Sciatic nerve (tissue), 2 donors: ENCODE data around the gene PDE9A. TPM values are rescaled to one million over a fixed set of nuclear protein-coding genes. Genes with fewer than 3 reads are reported as not detected.
A peak's percentile ranks its signal among the peaks of the same experiment; 100 is the strongest.
"Not testable (repeated sequence)": the region's sequence is repeated elsewhere in the genome, so short reads cannot be mapped to it uniquely, and the experiment has no call there.

Source experiments
- ATAC-seq: fragments of 200-7000 bp; cut with Tn5 transposase; one replicate; pipeline ENCODE4 v1.9.1; 2020; ENCODE audit warnings: mild to moderate bottlenecking, moderate library complexity
- DNase-seq: peaks from one replicate; pipeline ENCODE4 v3.0.0-alpha.2; 2020; ENCODE audit warnings: low spot score
- intact Hi-C: fragments of 100-400 bp; cut with DNase I; formaldehyde crosslinking; loops from one replicate; pipeline ENCODE4 v1.14.2; 2022
- total RNA-seq: library from RNA; stranded (reverse); fragmentation: NEBNext Ultra II Directional; extraction: Animal tissue kit (Norgen Biotek cat#: 25700); gene quantifications from one replicate; pipeline ENCODE4 v1.2.1, GENCODE V29; 2021
- donor health status: DM: no; HTN: no; CAD: no.
- donor health status: DM: no; HTN: no; CAD: no.

The PDE9A gene
- total RNA-seq, 1 donor from 2014 or later: 32.6 TPM

- DNase-seq: no peak
- no peak for ATAC-seq
- intact Hi-C loops: no loop called here
Measured at GRCh38 chr21:42785666-42786427, 132.4 kb downstream of the PDE9A start.

- no peak for DNase-seq
- ATAC-seq: no peak
- intact Hi-C loops: no loop called here
Measured at GRCh38 chr21:42786884-42787283, 133.5 kb downstream of the PDE9A start.

GRCh38 chr21:42787613-42788012 is 134.2 kb downstream of the PDE9A start:
- ATAC-seq (no peak), DNase-seq (no peak)
- intact Hi-C loops: no loop called here

- ATAC-seq (no peak), DNase-seq (peak; percentile 15)
- intact Hi-C loops: no loop called here
Measured at GRCh38 chr21:42790520-42791065, 137.2 kb downstream of the PDE9A start.

GRCh38 chr21:42793774-42794173 is 140.4 kb downstream of the PDE9A start:
- intact Hi-C loops: no loop called here
- DNase-seq (no peak), ATAC-seq (no peak)

- ATAC-seq: no peak
- DNase-seq: peak; percentile 38
Measured at GRCh38 chr21:42794551-42794950, 141.1 kb downstream of the PDE9A start.

GRCh38 chr21:42796327-42797062 is 143.1 kb downstream of the PDE9A start:
- DNase-seq (no peak), ATAC-seq (no peak)
- intact Hi-C loops: no loop called here

More at GRCh38 chr21:42794551-42794950, 141.1 kb downstream of the PDE9A start:
- intact Hi-C loops: no loop called here

GRCh38 chr21:42797522-42797921 is 144.1 kb downstream of the PDE9A start:
- ATAC-seq (no peak), DNase-seq (no peak)
- intact Hi-C loops: no loop called here

- no peak for ATAC-seq
- intact Hi-C loops: no loop called here
- DNase-seq: no peak
Measured at GRCh38 chr21:42798106-42798505, 144.7 kb downstream of the PDE9A start.

GRCh38 chr21:42799516-42799915 is 146.1 kb downstream of the PDE9A start:
- ATAC-seq: no peak

GRCh38 chr21:42799948-42800347 is 146.5 kb downstream of the PDE9A start:
- no peak for DNase-seq
- intact Hi-C loops: loop anchor here (1.0 kb wide), 1 partner anchor 22 kb away; no protein-coding TSS in a partner anchor
- no peak for ATAC-seq

More at GRCh38 chr21:42799516-42799915, 146.1 kb downstream of the PDE9A start:
- intact Hi-C loops: loop anchor here (1.0 kb wide), 1 partner anchor 21 kb away; no protein-coding TSS in a partner anchor
- DNase-seq: no peak

GRCh38 chr21:42801616-42802015 is 148.2 kb downstream of the PDE9A start:
- intact Hi-C loops, ATAC-seq, DNase-seq: not testable (repeated sequence)

GRCh38 chr21:42806509-42807140 is 153.2 kb downstream of the PDE9A start:
- DNase-seq: no peak
- no peak for ATAC-seq
- intact Hi-C loops: no loop called here

- intact Hi-C loops, ATAC-seq, DNase-seq: not testable (repeated sequence)
Measured at GRCh38 chr21:42807293-42807895, 154.0 kb downstream of the PDE9A start.

GRCh38 chr21:42807938-42808613 is 154.7 kb downstream of the PDE9A start:
- intact Hi-C loops: no loop called here
- no peak for ATAC-seq
- no peak for DNase-seq

- no peak for ATAC-seq
- intact Hi-C loops: no loop called here
- no peak for DNase-seq
Measured at GRCh38 chr21:42809171-42809570, 155.8 kb downstream of the PDE9A start.

GRCh38 chr21:42809577-42810475 is 156.4 kb downstream of the PDE9A start:
- intact Hi-C loops: no loop called here
- no peak for DNase-seq
- ATAC-seq: no peak
